K562 (cell line): ENCODE results near the gene VPS18. TPM values are rescaled to one million over a fixed set of nuclear protein-coding genes. Genes with fewer than 3 reads are reported as not detected.

Experiments
- ATAC-seq: fragments of 200-7000 bp; cut with Tn5 transposase; 3 replicates; pipeline ENCODE4 v1.9.1; 2020; ENCODE audit warnings: moderate library complexity
- BruUV-seq: library from RNA; stranded (reverse); fragments of 400-500 nt; replicated peaks from 2 replicates; lab custom pipeline; 2021; lab: Mats Ljungman, UMichigan
- CTCF ChIA-PET: fragments of 300-600 bp; formaldehyde crosslinking; extraction: SDS; loops from one replicate; lab custom pipeline; 2021; ENCODE audit warnings: low intra/inter-chr PET ratio; lab: Yijun Ruan, JAX
- POLR2A ChIA-PET: fragments of 300-600, 350-650 bp; sonication (Branson Sonifier 250); formaldehyde crosslinking; extraction: SDS; loops from one replicate; lab custom pipeline; 2021; ENCODE audit warnings: antibody characterized with exemption, inconsistent platforms; lab: Yijun Ruan, JAX
- DNase-seq, 4 experiments: peaks; one replicate each; pipeline versions ENCODE4 v3.0.0 to v3.0.0-alpha.2; 2011 to 2018; ENCODE audit warnings: low spot score in 3 of 4, mixed read lengths in 3 of 4; ENCODE audit errors: extremely low read depth in 1 of 4
- FAIRE-seq: peaks from 2 replicates; lab custom pipeline; 2011; peaks lifted over from hg19 to GRCh38; lab: Jason Lieb, UNC
- H2AFZ ChIP-seq: 2 replicates; pipeline ENCODE4 v1.6.0; 2011; ENCODE audit warnings: low read depth, low read length, control low read depth, inconsistent platforms
- H3K27ac ChIP-seq: fragments of 200-600 bp; 3 replicates; pipeline ENCODE4 v1.8.0; 2011; ENCODE audit warnings: low read depth, mild to moderate bottlenecking, control low read depth, inconsistent platforms, low read length, moderate library complexity, mixed read lengths; ENCODE audit errors: extremely low read depth
- H3K27me3 ChIP-seq, 2 experiments: fragments of 300-600 bp in 1 of 2; 2 replicates in 1 of 2; 3 replicates in 1 of 2; pipeline versions ENCODE4 v1.6.0 to v1.8.0; 2011; ENCODE audit warnings: inconsistent platforms in 2 of 2, low read length in 2 of 2, mild to moderate bottlenecking in 1 of 2, mixed read lengths in 1 of 2, moderate library complexity in 1 of 2; ENCODE audit not compliant: control insufficient read depth in 2 of 2, insufficient read depth in 2 of 2
- H3K36me3 ChIP-seq: fragments of 300-600 bp; 3 replicates; pipeline ENCODE4 v1.8.0; 2011; ENCODE audit warnings: mild to moderate bottlenecking, low read length, inconsistent platforms; ENCODE audit not compliant: control insufficient read depth, insufficient read depth
- H3K4me1 ChIP-seq, 2 experiments: fragments of 200-600 bp in 1 of 2; replicated peaks in 1 of 2; 2 replicates in 1 of 2; 3 replicates in 1 of 2; pipeline versions ENCODE4 v1.5.1 to v1.8.0; 2011; ENCODE audit warnings: inconsistent platforms in 2 of 2, low read length in 2 of 2, mild to moderate bottlenecking in 1 of 2, mixed read lengths in 1 of 2, moderate library complexity in 1 of 2; ENCODE audit not compliant: control insufficient read depth in 2 of 2, insufficient read depth in 2 of 2
- H3K4me2 ChIP-seq: 2 replicates; pipeline ENCODE4 v1.6.1; 2011; ENCODE audit warnings: low read length, control low read depth, inconsistent platforms, mixed read lengths; ENCODE audit not compliant: insufficient read depth
- H3K4me3 ChIP-seq: fragments of 200-600 bp; sonication (generic), shearing (Covaris generic); 2 replicates; pipeline ENCODE4 v1.5.1; 2016; ENCODE audit warnings: control low read depth, inconsistent platforms
- H3K79me2 ChIP-seq: fragments of 200-600 bp; 3 replicates; pipeline ENCODE4 v1.8.0; 2011; ENCODE audit warnings: low read length, inconsistent platforms; ENCODE audit not compliant: control insufficient read depth, insufficient read depth
- H3K9ac ChIP-seq, 2 experiments: 2 replicates each; pipeline versions ENCODE4 v1.6.0 to v1.6.1; 2011; ENCODE audit warnings: low read depth in 2 of 2, low read length in 2 of 2, control low read depth in 1 of 2, inconsistent platforms in 1 of 2, mild to moderate bottlenecking in 1 of 2, mixed read lengths in 1 of 2; ENCODE audit not compliant: insufficient read depth in 1 of 2
- H3K9me1 ChIP-seq: one replicate; pipeline ENCODE4 v1.6.0; 2011; ENCODE audit warnings: inconsistent platforms, mild to moderate bottlenecking, low read length, moderate library complexity; ENCODE audit not compliant: control insufficient read depth, insufficient read depth
- H3K9me3 ChIP-seq: replicated peaks from 2 replicates; pipeline ENCODE4 v1.5.1; 2011; ENCODE audit warnings: low read depth, low read length, inconsistent platforms; ENCODE audit not compliant: control insufficient read depth, insufficient read depth
- H4K20me1 ChIP-seq: replicated peaks from 2 replicates; pipeline ENCODE4 v1.6.1; 2011; ENCODE audit warnings: low read length, inconsistent platforms, mixed read lengths; ENCODE audit not compliant: control insufficient read depth, insufficient read depth
- CREB1 ChIP-seq, 2 experiments: sonication (generic) in 1 of 2; formaldehyde crosslinking in 1 of 2; IDR thresholded peaks; 2 replicates each; pipeline versions ENCODE4 v1.6.1 to v1.8.0; 2012 to 2022; ENCODE audit warnings: inconsistent platforms in 1 of 2, mild to moderate bottlenecking in 1 of 2, missing genetic modification reagents in 1 of 2, moderate library complexity in 1 of 2
- HOMEZ ChIP-seq: fragments of 250-450 bp; sonication (Bioruptor Pico); IDR thresholded peaks from 2 replicates; pipeline ENCODE4 v1.4.0; 2020; ENCODE audit warnings: mild to moderate bottlenecking, moderate library complexity
- LCOR ChIP-seq: sonication (generic); formaldehyde crosslinking; IDR thresholded peaks from 2 replicates; pipeline ENCODE4 v1.8.0; 2022; ENCODE audit warnings: mild to moderate bottlenecking, missing genetic modification reagents
- WGBS: fragments of 100-300 bp; shearing (Covaris generic); methylation state at CpG from one replicate; pipeline ENCODE4 v1.1.6; 2016; ENCODE audit warnings: low coverage, mixed read lengths; ENCODE audit not compliant: insufficient coverage; ENCODE audit errors: missing lambda C conversion rate; 5-methylcytosine and 5-hydroxymethylcytosine counted together
- in situ Hi-C: fragments of 300-500 bp; cut with MboI; formaldehyde crosslinking; loops from 4 replicates; pipeline ENCODE4 v1.15.0; 2018; ENCODE audit warnings: inconsistent platforms, mixed read lengths
- intact Hi-C: fragments of 100-400 bp; cut with micrococcal nuclease; formaldehyde crosslinking; loops from 2 replicates; pipeline ENCODE4 v1.14.2; 2022
- polyA plus RNA-seq, 8 experiments: library from polyadenylated mRNA; depleted of rRNA in 4 of 8; stranded (reverse) in 5 of 8; unstranded in 3 of 8; fragments of >200 nt; fragmentation: Nextera tagmentation in 2 of 8; fragmentation: Illumina TruSeq in 1 of 8; extraction: Ambion mirVana in 2 of 8; extraction: Trizol in 1 of 8; gene quantifications; 2 replicates each; pipeline versions ENCODE4 v1.2.1 to v1.2.3, GENCODE V29; 2011 to 2014; ENCODE audit warnings: inconsistent platforms in 1 of 8, missing spikeins in 1 of 8
- total RNA-seq, 7 experiments: library from RNA; depleted of rRNA in 6 of 7; stranded (reverse); fragments of >200 nt in 6 of 7; fragmentation: Illumina TruSeq in 2 of 7; extraction: Trizol in 2 of 7; gene quantifications; 2 replicates each; pipeline versions ENCODE4 v1.2.1 to v1.2.3, GENCODE V29; 2011 to 2021; ENCODE audit warnings: low replicate concordance in 1 of 7
- TF ChIP-seq, protein P1 (sequence below): fragments of 450-650 bp; IDR thresholded peaks from 2 replicates; pipeline ENCODE4 v1.6.1; 2017; ENCODE audit warnings: antibody characterized with exemption, mild to moderate bottlenecking
- TF ChIP-seq, protein P2 (sequence below): fragments of 200-800 bp; sonication (Bioruptor generic); IDR thresholded peaks from 2 replicates; pipeline ENCODE4 v1.6.1; 2016; ENCODE audit warnings: missing genetic modification characterization, missing compliant biosample characterization
- TF ChIP-seq, protein P3 (sequence below): fragments of 250-450 bp; sonication (Bioruptor Pico); IDR thresholded peaks from 2 replicates; pipeline ENCODE4 v1.5.0; 2022; ENCODE audit warnings: mild to moderate bottlenecking

The VPS18 gene
- total and polyA plus RNA-seq, 9 of the 15 experiments (the other 6 are each of a cell fraction or from before 2014, with no cell fraction given) = 0.73 to 19.9 (median 8.5) TPM

DNA sequence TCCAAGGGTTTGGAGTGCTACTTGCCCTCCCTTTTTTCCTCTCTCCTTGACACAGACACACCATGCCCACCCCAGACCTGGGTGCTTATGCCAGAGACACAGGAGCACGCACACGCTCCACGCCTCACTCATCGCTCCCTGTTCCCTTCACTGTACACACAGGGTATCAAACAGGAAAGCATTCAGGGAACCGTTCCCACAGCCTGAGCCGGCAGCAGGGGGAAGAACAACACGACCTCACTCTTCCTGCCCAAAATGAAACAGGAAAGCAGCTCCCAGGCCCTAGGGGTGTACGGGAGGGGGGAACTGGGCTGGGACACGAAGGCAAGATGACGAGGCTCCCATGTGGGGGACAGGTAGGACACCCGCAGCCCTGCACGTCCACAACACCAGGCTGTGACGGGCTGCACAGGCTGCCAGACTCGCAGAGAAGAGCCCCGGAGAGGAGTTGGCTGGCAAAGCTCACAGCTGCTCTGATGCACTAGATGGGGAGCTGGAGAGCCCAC is 46.1 kb downstream of the VPS18 start:
- CTCF ChIA-PET = no interaction called here
- TF ChIP-seq, protein P1, sequence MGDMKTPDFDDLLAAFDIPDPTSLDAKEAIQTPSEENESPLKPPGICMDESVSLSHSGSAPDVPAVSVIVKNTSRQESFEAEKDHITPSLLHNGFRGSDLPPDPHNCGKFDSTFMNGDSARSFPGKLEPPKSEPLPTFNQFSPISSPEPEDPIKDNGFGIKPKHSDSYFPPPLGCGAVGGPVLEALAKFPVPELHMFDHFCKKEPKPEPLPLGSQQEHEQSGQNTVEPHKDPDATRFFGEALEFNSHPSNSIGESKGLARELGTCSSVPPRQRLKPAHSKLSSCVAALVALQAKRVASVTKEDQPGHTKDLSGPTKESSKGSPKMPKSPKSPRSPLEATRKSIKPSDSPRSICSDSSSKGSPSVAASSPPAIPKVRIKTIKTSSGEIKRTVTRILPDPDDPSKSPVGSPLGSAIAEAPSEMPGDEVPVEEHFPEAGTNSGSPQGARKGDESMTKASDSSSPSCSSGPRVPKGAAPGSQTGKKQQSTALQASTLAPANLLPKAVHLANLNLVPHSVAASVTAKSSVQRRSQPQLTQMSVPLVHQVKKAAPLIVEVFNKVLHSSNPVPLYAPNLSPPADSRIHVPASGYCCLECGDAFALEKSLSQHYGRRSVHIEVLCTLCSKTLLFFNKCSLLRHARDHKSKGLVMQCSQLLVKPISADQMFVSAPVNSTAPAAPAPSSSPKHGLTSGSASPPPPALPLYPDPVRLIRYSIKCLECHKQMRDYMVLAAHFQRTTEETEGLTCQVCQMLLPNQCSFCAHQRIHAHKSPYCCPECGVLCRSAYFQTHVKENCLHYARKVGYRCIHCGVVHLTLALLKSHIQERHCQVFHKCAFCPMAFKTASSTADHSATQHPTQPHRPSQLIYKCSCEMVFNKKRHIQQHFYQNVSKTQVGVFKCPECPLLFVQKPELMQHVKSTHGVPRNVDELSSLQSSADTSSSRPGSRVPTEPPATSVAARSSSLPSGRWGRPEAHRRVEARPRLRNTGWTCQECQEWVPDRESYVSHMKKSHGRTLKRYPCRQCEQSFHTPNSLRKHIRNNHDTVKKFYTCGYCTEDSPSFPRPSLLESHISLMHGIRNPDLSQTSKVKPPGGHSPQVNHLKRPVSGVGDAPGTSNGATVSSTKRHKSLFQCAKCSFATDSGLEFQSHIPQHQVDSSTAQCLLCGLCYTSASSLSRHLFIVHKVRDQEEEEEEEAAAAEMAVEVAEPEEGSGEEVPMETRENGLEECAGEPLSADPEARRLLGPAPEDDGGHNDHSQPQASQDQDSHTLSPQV = no peak
- TF ChIP-seq LCOR (CRISPR knock-in tag) (no peak), HOMEZ (no peak), CREB1 (IDR thresholded peaks at IDR 0.05) (no peak), CREB1 (CRISPR knock-in tag; IDR thresholded peaks at IDR 0.05) (no peak)
- TF ChIP-seq, protein P2, sequence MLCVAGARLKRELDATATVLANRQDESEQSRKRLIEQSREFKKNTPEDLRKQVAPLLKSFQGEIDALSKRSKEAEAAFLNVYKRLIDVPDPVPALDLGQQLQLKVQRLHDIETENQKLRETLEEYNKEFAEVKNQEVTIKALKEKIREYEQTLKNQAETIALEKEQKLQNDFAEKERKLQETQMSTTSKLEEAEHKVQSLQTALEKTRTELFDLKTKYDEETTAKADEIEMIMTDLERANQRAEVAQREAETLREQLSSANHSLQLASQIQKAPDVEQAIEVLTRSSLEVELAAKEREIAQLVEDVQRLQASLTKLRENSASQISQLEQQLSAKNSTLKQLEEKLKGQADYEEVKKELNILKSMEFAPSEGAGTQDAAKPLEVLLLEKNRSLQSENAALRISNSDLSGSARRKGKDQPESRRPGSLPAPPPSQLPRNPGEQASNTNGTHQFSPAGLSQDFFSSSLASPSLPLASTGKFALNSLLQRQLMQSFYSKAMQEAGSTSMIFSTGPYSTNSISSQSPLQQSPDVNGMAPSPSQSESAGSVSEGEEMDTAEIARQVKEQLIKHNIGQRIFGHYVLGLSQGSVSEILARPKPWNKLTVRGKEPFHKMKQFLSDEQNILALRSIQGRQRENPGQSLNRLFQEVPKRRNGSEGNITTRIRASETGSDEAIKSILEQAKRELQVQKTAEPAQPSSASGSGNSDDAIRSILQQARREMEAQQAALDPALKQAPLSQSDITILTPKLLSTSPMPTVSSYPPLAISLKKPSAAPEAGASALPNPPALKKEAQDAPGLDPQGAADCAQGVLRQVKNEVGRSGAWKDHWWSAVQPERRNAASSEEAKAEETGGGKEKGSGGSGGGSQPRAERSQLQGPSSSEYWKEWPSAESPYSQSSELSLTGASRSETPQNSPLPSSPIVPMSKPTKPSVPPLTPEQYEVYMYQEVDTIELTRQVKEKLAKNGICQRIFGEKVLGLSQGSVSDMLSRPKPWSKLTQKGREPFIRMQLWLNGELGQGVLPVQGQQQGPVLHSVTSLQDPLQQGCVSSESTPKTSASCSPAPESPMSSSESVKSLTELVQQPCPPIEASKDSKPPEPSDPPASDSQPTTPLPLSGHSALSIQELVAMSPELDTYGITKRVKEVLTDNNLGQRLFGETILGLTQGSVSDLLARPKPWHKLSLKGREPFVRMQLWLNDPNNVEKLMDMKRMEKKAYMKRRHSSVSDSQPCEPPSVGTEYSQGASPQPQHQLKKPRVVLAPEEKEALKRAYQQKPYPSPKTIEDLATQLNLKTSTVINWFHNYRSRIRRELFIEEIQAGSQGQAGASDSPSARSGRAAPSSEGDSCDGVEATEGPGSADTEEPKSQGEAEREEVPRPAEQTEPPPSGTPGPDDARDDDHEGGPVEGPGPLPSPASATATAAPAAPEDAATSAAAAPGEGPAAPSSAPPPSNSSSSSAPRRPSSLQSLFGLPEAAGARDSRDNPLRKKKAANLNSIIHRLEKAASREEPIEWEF = no peak
- TF ChIP-seq, protein P3, sequence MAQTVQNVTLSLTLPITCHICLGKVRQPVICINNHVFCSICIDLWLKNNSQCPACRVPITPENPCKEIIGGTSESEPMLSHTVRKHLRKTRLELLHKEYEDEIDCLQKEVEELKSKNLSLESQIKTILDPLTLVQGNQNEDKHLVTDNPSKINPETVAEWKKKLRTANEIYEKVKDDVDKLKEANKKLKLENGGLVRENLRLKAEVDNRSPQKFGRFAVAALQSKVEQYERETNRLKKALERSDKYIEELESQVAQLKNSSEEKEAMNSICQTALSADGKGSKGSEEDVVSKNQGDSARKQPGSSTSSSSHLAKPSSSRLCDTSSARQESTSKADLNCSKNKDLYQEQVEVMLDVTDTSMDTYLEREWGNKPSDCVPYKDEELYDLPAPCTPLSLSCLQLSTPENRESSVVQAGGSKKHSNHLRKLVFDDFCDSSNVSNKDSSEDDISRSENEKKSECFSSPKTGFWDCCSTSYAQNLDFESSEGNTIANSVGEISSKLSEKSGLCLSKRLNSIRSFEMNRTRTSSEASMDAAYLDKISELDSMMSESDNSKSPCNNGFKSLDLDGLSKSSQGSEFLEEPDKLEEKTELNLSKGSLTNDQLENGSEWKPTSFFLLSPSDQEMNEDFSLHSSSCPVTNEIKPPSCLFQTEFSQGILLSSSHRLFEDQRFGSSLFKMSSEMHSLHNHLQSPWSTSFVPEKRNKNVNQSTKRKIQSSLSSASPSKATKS (CRISPR knock-in tag) = no peak
- Histone ChIP-seq H3K27me3 (peaks cover 2 to 13% of the 10 kb centered on the region in 2 experiments; a peak in 3 of 5 replicates), H3K36me3 (no peaks in the 10 kb centered on the region), H3K4me3 (no peak overlapping the region), H3K4me1 (peaks cover 5 to 34% of the 10 kb centered on the region in 2 experiments; a peak in 4 of 5 replicates), H3K79me2 (no peaks in the 10 kb centered on the region), H3K9me3 (no peaks in the 10 kb centered on the region), H3K27ac (no peak overlapping the region), H2AFZ (0 out of 2 replicates have a peak overlapping the region, but pooled peaks have one; percentile 4), H4K20me1 (no peaks in the 10 kb centered on the region), H3K9ac (peak overlapping the region in 1 of 2 experiments; percentile 75; a peak in 2 of 4 replicates), H3K9me1 (peaks cover 3% of the 10 kb centered on the region), H3K4me2 (no peak overlapping the region)
- 67% methylated on average over 15 of the region's 15 CpGs for WGBS
- in situ Hi-C loops = no loop called here
- intact Hi-C loops = no loop called here
- DNase-seq = no peak
- no TSS peak for BruUV-seq
- no peak for FAIRE-seq
- ATAC-seq = no peak
- POLR2A ChIA-PET = interaction anchor here (0.6 to 3.6 kb wide), 8 partner anchors 8 to 388 kb away, joined by 3 to 17 read pairs (median 4); partner anchors contain the start of gene CHAC1
